Heart right ventricle (tissue), 16 donors: ENCODE measurements around the gene PODXL2. TPM values are rescaled to one million over a fixed set of nuclear protein-coding genes. Genes with fewer than 3 reads are reported as not detected.

Experiments used
- ATAC-seq, 8 donors: fragments of 200-7000 bp; cut with Tn5 transposase; one replicate each; pipeline ENCODE4 v1.9.1; 2020; ENCODE audit warnings: mild to moderate bottlenecking in 8 of 8, moderate library complexity in 8 of 8, moderate number of reproducible peaks in 1 of 8
- DNase-seq, 2 donors: peaks; one replicate each; pipeline ENCODE4 v3.0.0-alpha.2; 2020
- H3K27ac ChIP-seq, 10 donors: fragments of 200-600 bp; sonication (generic) in 2 of 10; one replicate each; pipeline versions ENCODE4 v1.5.0 to v1.8.0; 2020 to 2022; ENCODE audit warnings: mild to moderate bottlenecking in 3 of 10
- H3K27me3 ChIP-seq, 7 donors: fragments of 200-600 bp; one replicate each; pipeline ENCODE4 v1.8.0; 2021 to 2022; ENCODE audit warnings: mild to moderate bottlenecking in 2 of 7
- H3K36me3 ChIP-seq, 9 donors: fragments of 200-600 bp; sonication (generic) in 1 of 9; one replicate each; pipeline versions ENCODE4 v1.5.0 to v1.8.0; 2020 to 2022; ENCODE audit warnings: mild to moderate bottlenecking in 2 of 9
- H3K4me1 ChIP-seq, 9 donors: fragments of 200-600 bp; sonication (generic) in 1 of 9; one replicate each; pipeline versions ENCODE4 v1.5.0 to v1.8.0; 2020 to 2022; ENCODE audit warnings: mild to moderate bottlenecking in 4 of 9
- H3K4me3 ChIP-seq, 10 donors: fragments of 200-600 bp; sonication (generic) in 2 of 10; one replicate each; pipeline versions ENCODE4 v1.5.0 to v1.8.0; 2020 to 2022; ENCODE audit warnings: mild to moderate bottlenecking in 7 of 10, moderate library complexity in 2 of 10
- H3K9me3 ChIP-seq, 11 donors: fragments of 200-600 bp in 10 of 11; sonication (generic) in 2 of 11; one replicate each; pipeline versions ENCODE4 v1.5.0 to v1.8.0; 2013 to 2022; ENCODE audit warnings: mild to moderate bottlenecking in 2 of 11, control low read depth in 1 of 11, moderate library complexity in 1 of 11
- WGBS, 2 donors: extraction: QIAGEN DNeasy Blood & Tissue Kit; methylation state at CpG; one replicate each; pipeline ENCODE4 v1.1.7; 2013; ENCODE audit warnings: inconsistent platforms in 1 of 2; 5-methylcytosine and 5-hydroxymethylcytosine counted together
- intact Hi-C, 10 donors: fragments of 100-400 bp; cut with DNase I; formaldehyde crosslinking; loops; one replicate each; pipeline versions ENCODE4 v1.11.1 to v1.14.2; 2022
- polyA plus RNA-seq, 2 donors: library from polyadenylated mRNA; stranded (reverse); fragments of 200-250 nt; gene quantifications; one replicate each; pipeline ENCODE4 v1.2.3, GENCODE V29; 2013
- total RNA-seq, 10 donors: library from RNA; stranded (reverse); fragmentation: NEBNext Ultra II Directional in 3 of 10; extraction: Animal tissue kit (Norgen Biotek cat#: 25700) in 3 of 10; gene quantifications; one replicate each; pipeline versions ENCODE4 v1.2.1 to v1.2.4, GENCODE V29; 2021 to 2023
- TF ChIP-seq, protein P1 (sequence below), 9 donors: fragments of 200-600 bp; sonication (generic) in 2 of 9; IDR thresholded peaks; one replicate each; pipeline versions ENCODE4 v1.5.0 to v1.8.0; 2021 to 2022; ENCODE audit warnings: antibody characterized with exemption in 9 of 9, mild to moderate bottlenecking in 5 of 9, moderate library complexity in 1 of 9
- donor health status: Arrhythmogenic right ventricular cardiomyopathy.
- donor health status: ischemic (EF 13 %, LVEDD 7.1; RV severe dilation, severe dysfunction).
- donor health status: healthy with polysubstance abuse.
- donor health status: DM: no; HTN: yes; CAD: no.
- donor health status: DM: no; HTN: no; CAD: no.
- donor health status: ischemic (EF 25% LVEDD 6.9; RV normal size, moderate dysfunction).
- donor health status: ischemic (EF 25% LVEDD 5.7; RV mildly dilated, moderate dysfunction).
- donor health status: healthy.
- donor health status: DM: yes; HTN: yes; CAD: no.
- donor health status: Ischemic cardiomyopathy.
- donor health status: ischemic (EF 35%, LVEDD 5.7; RV mildly dilated, moderate dysfunction).
- donor health status: nonischemic (EF 11% LVEDD 7.7; RV severe dilation, severe dysfunction).
- donor health status: DM: yes; HTN: yes; CAD: no.
- donor health status: PGD.
- donor health status: ischemic (EF 29% LVEDD 5.4; RV normal size, mild dysfunction).
- donor health status: nonischemic (EF 23%, LVEDD 6.1; RV moderate dilation, normal function).

Gene PODXL2
- total and polyA plus RNA-seq, 12 donors: 0.42 to 4.0 (median 1.5) TPM

DNA sequence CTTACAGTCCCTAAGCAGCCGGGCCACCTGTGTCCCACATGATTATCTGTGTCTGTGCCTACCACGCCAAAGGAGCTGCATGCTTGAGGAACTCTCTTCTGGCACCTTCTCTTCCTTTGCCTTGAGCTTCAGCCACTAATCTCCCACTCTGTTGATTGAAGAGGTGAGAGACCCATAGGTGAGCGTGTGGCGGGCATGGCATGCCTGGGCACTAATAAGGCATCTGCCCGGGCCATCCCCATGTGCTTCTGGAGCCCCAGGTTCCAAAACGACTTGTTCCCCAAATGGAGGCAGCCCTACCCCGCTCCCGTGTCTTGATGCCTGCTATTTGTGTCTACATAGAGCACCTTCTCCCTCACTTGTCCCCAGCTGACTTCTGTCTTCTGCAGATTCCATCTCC is 17.7 kb upstream of the PODXL2 start:
- DNase-seq (no peak), ATAC-seq (no peak)
- intact Hi-C loops: no loop called here
- Histone ChIP-seq H3K4me3 (no peak overlapping the region), H3K36me3 (peaks cover 0 to 52% (median 3%) of the 10 kb centered on the region in 9 donors), H3K9me3 (no peaks in the 10 kb centered on the region), H3K27ac (no peak overlapping the region), H3K4me1 (peaks cover 0 to 18% (median 0%) of the 10 kb centered on the region in 9 donors), H3K27me3 (no peaks in the 10 kb centered on the region)
- TF ChIP-seq, protein P1, sequence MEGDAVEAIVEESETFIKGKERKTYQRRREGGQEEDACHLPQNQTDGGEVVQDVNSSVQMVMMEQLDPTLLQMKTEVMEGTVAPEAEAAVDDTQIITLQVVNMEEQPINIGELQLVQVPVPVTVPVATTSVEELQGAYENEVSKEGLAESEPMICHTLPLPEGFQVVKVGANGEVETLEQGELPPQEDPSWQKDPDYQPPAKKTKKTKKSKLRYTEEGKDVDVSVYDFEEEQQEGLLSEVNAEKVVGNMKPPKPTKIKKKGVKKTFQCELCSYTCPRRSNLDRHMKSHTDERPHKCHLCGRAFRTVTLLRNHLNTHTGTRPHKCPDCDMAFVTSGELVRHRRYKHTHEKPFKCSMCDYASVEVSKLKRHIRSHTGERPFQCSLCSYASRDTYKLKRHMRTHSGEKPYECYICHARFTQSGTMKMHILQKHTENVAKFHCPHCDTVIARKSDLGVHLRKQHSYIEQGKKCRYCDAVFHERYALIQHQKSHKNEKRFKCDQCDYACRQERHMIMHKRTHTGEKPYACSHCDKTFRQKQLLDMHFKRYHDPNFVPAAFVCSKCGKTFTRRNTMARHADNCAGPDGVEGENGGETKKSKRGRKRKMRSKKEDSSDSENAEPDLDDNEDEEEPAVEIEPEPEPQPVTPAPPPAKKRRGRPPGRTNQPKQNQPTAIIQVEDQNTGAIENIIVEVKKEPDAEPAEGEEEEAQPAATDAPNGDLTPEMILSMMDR (IDR thresholded peaks at IDR 0.05): no peak
- 94 to 98% methylated on average over 8 of the region's 8 CpGs for WGBS, 2 donors

- Histone ChIP-seq H3K36me3 (peaks cover 0 to 52% (median 6%) of the 10 kb centered on the region in 9 donors), H3K4me3 (no peak overlapping the region), H3K4me1 (peaks cover 0 to 15% (median 0%) of the 10 kb centered on the region in 9 donors), H3K9me3 (no peaks in the 10 kb centered on the region), H3K27ac (no peak overlapping the region), H3K27me3 (no peaks in the 10 kb centered on the region)
- DNase-seq (no peak), ATAC-seq (no peak)
- intact Hi-C loops: no loop called here
- TF ChIP-seq, protein P1 (IDR thresholded peaks at IDR 0.05): no peak
- 62 to 65% methylated on average over 6 of the region's 6 CpGs for WGBS, 2 donors
These were observed 16.0 kb upstream of the PODXL2 start for GRCh38 chr3:127612966-127613365.

GRCh38 chr3:127613406-127613805 is 15.6 kb upstream of the PODXL2 start:
- DNase-seq (no peak), ATAC-seq (peak in 1 of 8 donors; percentile 48)
- no peak overlapping the region for H3K27ac ChIP-seq
- H3K4me1 ChIP-seq: peaks cover 0 to 15% (median 0%) of the 10 kb centered on the region in 9 donors
- intact Hi-C loops: no loop called here
- H3K9me3 ChIP-seq: no peaks in the 10 kb centered on the region
- no peak overlapping the region for H3K4me3 ChIP-seq
- TF ChIP-seq, protein P1 (IDR thresholded peaks at IDR 0.05): no peak
- peaks cover 0 to 49% (median 6%) of the 10 kb centered on the region in 9 donors for H3K36me3 ChIP-seq
- H3K27me3 ChIP-seq: no peaks in the 10 kb centered on the region

GRCh38 chr3:127614928-127615589 is 13.9 kb upstream of the PODXL2 start:
- Histone ChIP-seq H3K27ac (no peak overlapping the region), H3K4me3 (no peak overlapping the region), H3K27me3 (no peaks in the 10 kb centered on the region), H3K4me1 (peaks cover 0 to 6% (median 0%) of the 10 kb centered on the region in 9 donors), H3K9me3 (no peaks in the 10 kb centered on the region), H3K36me3 (peaks cover 0 to 61% (median 6%) of the 10 kb centered on the region in 9 donors)
- WGBS, 2 donors: 77 to 85% methylated on average over 4 of the region's 4 CpGs
- ATAC-seq (no peak), DNase-seq (no peak)
- intact Hi-C loops: no loop called here
- TF ChIP-seq, protein P1 (IDR thresholded peaks at IDR 0.05): no peak
